ENCODE data around the gene NRIP2. TPM values are rescaled to one million over a fixed set of nuclear protein-coding genes. Genes with fewer than 3 reads are reported as not detected.

NRIP2 gene
- 3.7 TPM for total RNA-seq

GRCh38 chr12:2834581-2835491 lies at the start of gene NRIP2:
Gene NRIP2 (minus strand): TSS chr12:2835035. CDS start chr12:2834983, 52 bp downstream.

GRCh38 chr12:2877047-2877952 lies 42.5 kb upstream of the NRIP2 start, which contains the start of the genes FOXM1 and RHNO1:
Gene FOXM1 (minus strand): TSS chr12:2877174. CDS start chr12:2874478, 2,696 bp downstream.
Gene RHNO1 (plus strand): TSS chr12:2877223. CDS start chr12:2885367, 8,144 bp downstream.

GRCh38 chr12:2857021-2857431 lies 22.2 kb upstream of the NRIP2 start, which contains the start of gene TEX52:
Gene TEX52 (minus strand): TSS chr12:2857039. CDS start chr12:2857026, 13 bp downstream.

GRCh38 chr12:2812290-2813213 lies 22.3 kb downstream of the NRIP2 start, which contains the start of gene ITFG2:
Gene ITFG2 (plus strand): TSS chr12:2812668. CDS start chr12:2812761, 93 bp downstream.

GRCh38 chr12:2794736-2795289 lies 40.0 kb downstream of the NRIP2 start, which contains the start of gene FKBP4:
Gene FKBP4 (plus strand): TSS chr12:2794970. CDS start chr12:2795140, 170 bp downstream.

Other genes starting within 250 kb of the NRIP2 start
- gene FKBP4, start 40.1 kb downstream of the NRIP2 start, total RNA-seq: 64.4 TPM
- 35.6 TPM for gene ITFG2, start 22.4 kb downstream of the NRIP2 start, total RNA-seq
- not detected for gene TEX52, start 22.0 kb upstream of the NRIP2 start, total RNA-seq
- gene FOXM1, start 42.1 kb upstream of the NRIP2 start, total RNA-seq: 3.8 TPM
- 27.0 TPM for gene RHNO1, start 42.2 kb upstream of the NRIP2 start, total RNA-seq
- 22.8 TPM for gene TULP3, start 55.9 kb upstream of the NRIP2 start, total RNA-seq
- 3.2 TPM for gene TEAD4, start 124.4 kb upstream of the NRIP2 start, total RNA-seq
- gene TSPAN9, start 242.3 kb upstream of the NRIP2 start, total RNA-seq: 196 TPM

All from camera-type eye (tissue), 1 donor.